CD4-positive, alpha-beta T cell (primary cell): Measurements from ENCODE around the gene CACNA2D2. TPM values are rescaled to one million over a fixed set of nuclear protein-coding genes. Genes with fewer than 3 reads are reported as not detected.
A peak's percentile ranks its signal among the peaks of the same experiment; 100 is the strongest.

ENCODE experiments used
- ATAC-seq: fragments of 200-7000 bp; cut with Tn5 transposase; one replicate; pipeline ENCODE4 v1.10.0; 2022; ENCODE audit warnings: mild to moderate bottlenecking; ENCODE audit not compliant: poor library complexity
- CTCF ChIA-PET: fragments of 350-600 bp; sonication (Branson Sonifier 250); formaldehyde crosslinking; loops from one replicate; lab custom pipeline; 2021; ENCODE audit warnings: antibody characterized with exemption, inconsistent platforms; lab: Charles Lee
- POLR2A ChIA-PET: fragments of 350-600 bp; sonication (Branson Sonifier 250); formaldehyde crosslinking; loops from one replicate; lab custom pipeline; 2021; ENCODE audit warnings: antibody characterized with exemption, inconsistent platforms; lab: Charles Lee
- DNase-seq, 14 experiments: peaks; one replicate each; pipeline ENCODE4 v3.0.0-alpha.2; 2013 to 2020; ENCODE audit warnings: mixed read lengths in 2 of 14
- H3K27ac ChIP-seq, 2 donors: one replicate each; pipeline versions ENCODE4 v1.5.1 to v1.7.0; 2013; ENCODE audit warnings: low read length in 2 of 2, low read depth in 1 of 2, mild to moderate bottlenecking in 1 of 2
- H3K27me3 ChIP-seq, 2 experiments: 1 replicate in 1 of 2; 2 replicates in 1 of 2; pipeline versions ENCODE4 v1.6.1 to v1.7.0; 2013; ENCODE audit warnings: low read length in 2 of 2, control low read depth in 1 of 2, mild to moderate bottlenecking in 1 of 2, moderate library complexity in 1 of 2; ENCODE audit not compliant: insufficient read depth in 2 of 2, control insufficient read depth in 1 of 2
- H3K36me3 ChIP-seq: one replicate; pipeline ENCODE4 v1.6.1; 2013; ENCODE audit warnings: low read length, control low read depth; ENCODE audit not compliant: insufficient read depth
- H3K4me1 ChIP-seq: one replicate; pipeline ENCODE4 v1.6.1; 2013; ENCODE audit warnings: low read length, control low read depth; ENCODE audit not compliant: insufficient read depth
- H3K4me3 ChIP-seq: one replicate; pipeline ENCODE4 v1.5.1; 2013; ENCODE audit warnings: mild to moderate bottlenecking, low read length, moderate library complexity
- H3K9me3 ChIP-seq, 2 experiments: 1 replicate in 1 of 2; 2 replicates in 1 of 2; pipeline versions ENCODE4 v1.6.1 to v1.7.0; 2013; ENCODE audit warnings: low read length in 2 of 2, mild to moderate bottlenecking in 2 of 2, control low read depth in 1 of 2, moderate library complexity in 1 of 2; ENCODE audit not compliant: control insufficient read depth in 1 of 2, insufficient read depth in 1 of 2
- H3K27ac Mint-ChIP-seq: one replicate; pipeline ENCODE4 v1.8.0; 2020; ENCODE audit warnings: mixed read lengths
- H3K27me3 Mint-ChIP-seq: one replicate; pipeline ENCODE4 v1.8.0; 2021; ENCODE audit warnings: mixed read lengths
- H3K36me3 Mint-ChIP-seq: one replicate; pipeline ENCODE4 v1.8.0; 2021; ENCODE audit warnings: low read depth, mixed read lengths
- H3K4me1 Mint-ChIP-seq: one replicate; pipeline ENCODE4 v1.8.0; 2021; ENCODE audit warnings: low read depth, mixed read lengths
- H3K4me3 Mint-ChIP-seq: one replicate; pipeline ENCODE4 v1.8.0; 2020; ENCODE audit warnings: mild to moderate bottlenecking, mixed read lengths
- H3K9me3 Mint-ChIP-seq: one replicate; pipeline ENCODE4 v1.8.0; 2020; ENCODE audit warnings: mixed read lengths
- CTCF ChIP-seq: fragments of 200-600 bp; IDR thresholded peaks from one replicate; pipeline ENCODE4 v1.8.0; 2022; ENCODE audit warnings: antibody characterized with exemption, mild to moderate bottlenecking
- intact Hi-C, 2 experiments: fragments of 100-400 bp; cut with DNase I in 1 of 2; cut with micrococcal nuclease in 1 of 2; formaldehyde crosslinking; loops; one replicate each; pipeline versions ENCODE4 v1.15.1 to v1.9.0; 2023 to 2025; cut with DNase I, micrococcal nuclease
- total RNA-seq, 174 experiments: library from RNA in 2 of 174; stranded (reverse) in 2 of 174; gene quantifications; one replicate each; pipeline ENCODE4 v1.2.3 and lab custom pipeline; 2021 to 2026

Gene CACNA2D2
- total RNA-seq, 2 experiments from 2014 or later = 2.5 to 3.8 TPM

GRCh38 chr3:50395070-50395860 lies 108.2 kb downstream of the CACNA2D2 start:
- intact Hi-C loops = loop anchor here in 1 of 2 experiments (10.0 kb wide), 1 partner anchor 230 kb away; no protein-coding TSS in a partner anchor
- Histone ChIP-seq H3K4me1 (no peaks in the 10 kb centered on the region), H3K9me3 (no peaks in the 10 kb centered on the region), H3K4me3 (no peak overlapping the region), H3K27me3 (no peaks in the 10 kb centered on the region), H3K27ac (no peak overlapping the region), H3K36me3 (no peaks in the 10 kb centered on the region)
- no peak overlapping the region for H3K27ac Mint-ChIP-seq
- CTCF ChIA-PET = no interaction called here
- POLR2A ChIA-PET = no interaction called here
- H3K36me3 Mint-ChIP-seq = no peaks in the 10 kb centered on the region
- H3K9me3 Mint-ChIP-seq = no peaks in the 10 kb centered on the region
- peak in 2 of 14 experiments; percentile 30 to 44 for DNase-seq
- no peak for TF ChIP-seq CTCF
- H3K4me3 Mint-ChIP-seq = no peak overlapping the region
- H3K4me1 Mint-ChIP-seq = no peaks in the 10 kb centered on the region
- H3K27me3 Mint-ChIP-seq = no peaks in the 10 kb centered on the region
- no peak for ATAC-seq

- no peaks in the 10 kb centered on the region for H3K36me3 Mint-ChIP-seq
- ATAC-seq (no peak), DNase-seq (no peak)
- ChIA-PET CTCF (no interaction called here), POLR2A (no interaction called here)
- Histone ChIP-seq H3K27ac (no peak overlapping the region), H3K4me1 (no peaks in the 10 kb centered on the region), H3K27me3 (no peaks in the 10 kb centered on the region), H3K9me3 (no peaks in the 10 kb centered on the region), H3K4me3 (no peak overlapping the region), H3K36me3 (no peaks in the 10 kb centered on the region)
- H3K27ac Mint-ChIP-seq = no peak overlapping the region
- no peaks in the 10 kb centered on the region for H3K9me3 Mint-ChIP-seq
- no peak overlapping the region for H3K4me3 Mint-ChIP-seq
- intact Hi-C loops = loop anchor here in 1 of 2 experiments (10.0 kb wide), 1 partner anchor 228 kb away; no protein-coding TSS in a partner anchor
- TF ChIP-seq CTCF = no peak
- no peaks in the 10 kb centered on the region for H3K4me1 Mint-ChIP-seq
- no peaks in the 10 kb centered on the region for H3K27me3 Mint-ChIP-seq
Observed at GRCh38 chr3:50393061-50393460, 110.4 kb downstream of the CACNA2D2 start.

GRCh38 chr3:50392101-50392715 lies 111.2 kb downstream of the CACNA2D2 start:
- H3K27me3 ChIP-seq = no peaks in the 10 kb centered on the region
- H3K4me1 ChIP-seq = no peaks in the 10 kb centered on the region
- no peak for DNase-seq
- no peaks in the 10 kb centered on the region for H3K36me3 ChIP-seq
- intact Hi-C loops = loop anchor here in 1 of 2 experiments (10.0 kb wide), 1 partner anchor 227 kb away; no protein-coding TSS in a partner anchor
- no peaks in the 10 kb centered on the region for H3K36me3 Mint-ChIP-seq
- H3K4me1 Mint-ChIP-seq = no peaks in the 10 kb centered on the region
- ATAC-seq = no peak
- H3K27me3 Mint-ChIP-seq = no peaks in the 10 kb centered on the region
- H3K4me3 ChIP-seq = no peak overlapping the region
- no peak overlapping the region for H3K27ac ChIP-seq
- H3K9me3 ChIP-seq = no peaks in the 10 kb centered on the region
- no peak overlapping the region for H3K4me3 Mint-ChIP-seq
- TF ChIP-seq CTCF = no peak
- ChIA-PET CTCF (no interaction called here), POLR2A (no interaction called here)
- no peaks in the 10 kb centered on the region for H3K9me3 Mint-ChIP-seq
- no peak overlapping the region for H3K27ac Mint-ChIP-seq
